UCSD-AML1 (cell line): Measurements from ENCODE around the gene STAT6.

Experiments used
- DNase-seq: peaks from one replicate; lab custom pipeline; 2025; ENCODE audit not compliant: unreplicated experiment; lab: John Stamatoyannopoulos, UW

Gene STAT6, protein sequence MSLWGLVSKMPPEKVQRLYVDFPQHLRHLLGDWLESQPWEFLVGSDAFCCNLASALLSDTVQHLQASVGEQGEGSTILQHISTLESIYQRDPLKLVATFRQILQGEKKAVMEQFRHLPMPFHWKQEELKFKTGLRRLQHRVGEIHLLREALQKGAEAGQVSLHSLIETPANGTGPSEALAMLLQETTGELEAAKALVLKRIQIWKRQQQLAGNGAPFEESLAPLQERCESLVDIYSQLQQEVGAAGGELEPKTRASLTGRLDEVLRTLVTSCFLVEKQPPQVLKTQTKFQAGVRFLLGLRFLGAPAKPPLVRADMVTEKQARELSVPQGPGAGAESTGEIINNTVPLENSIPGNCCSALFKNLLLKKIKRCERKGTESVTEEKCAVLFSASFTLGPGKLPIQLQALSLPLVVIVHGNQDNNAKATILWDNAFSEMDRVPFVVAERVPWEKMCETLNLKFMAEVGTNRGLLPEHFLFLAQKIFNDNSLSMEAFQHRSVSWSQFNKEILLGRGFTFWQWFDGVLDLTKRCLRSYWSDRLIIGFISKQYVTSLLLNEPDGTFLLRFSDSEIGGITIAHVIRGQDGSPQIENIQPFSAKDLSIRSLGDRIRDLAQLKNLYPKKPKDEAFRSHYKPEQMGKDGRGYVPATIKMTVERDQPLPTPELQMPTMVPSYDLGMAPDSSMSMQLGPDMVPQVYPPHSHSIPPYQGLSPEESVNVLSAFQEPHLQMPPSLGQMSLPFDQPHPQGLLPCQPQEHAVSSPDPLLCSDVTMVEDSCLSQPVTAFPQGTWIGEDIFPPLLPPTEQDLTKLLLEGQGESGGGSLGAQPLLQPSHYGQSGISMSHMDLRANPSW

DNA sequence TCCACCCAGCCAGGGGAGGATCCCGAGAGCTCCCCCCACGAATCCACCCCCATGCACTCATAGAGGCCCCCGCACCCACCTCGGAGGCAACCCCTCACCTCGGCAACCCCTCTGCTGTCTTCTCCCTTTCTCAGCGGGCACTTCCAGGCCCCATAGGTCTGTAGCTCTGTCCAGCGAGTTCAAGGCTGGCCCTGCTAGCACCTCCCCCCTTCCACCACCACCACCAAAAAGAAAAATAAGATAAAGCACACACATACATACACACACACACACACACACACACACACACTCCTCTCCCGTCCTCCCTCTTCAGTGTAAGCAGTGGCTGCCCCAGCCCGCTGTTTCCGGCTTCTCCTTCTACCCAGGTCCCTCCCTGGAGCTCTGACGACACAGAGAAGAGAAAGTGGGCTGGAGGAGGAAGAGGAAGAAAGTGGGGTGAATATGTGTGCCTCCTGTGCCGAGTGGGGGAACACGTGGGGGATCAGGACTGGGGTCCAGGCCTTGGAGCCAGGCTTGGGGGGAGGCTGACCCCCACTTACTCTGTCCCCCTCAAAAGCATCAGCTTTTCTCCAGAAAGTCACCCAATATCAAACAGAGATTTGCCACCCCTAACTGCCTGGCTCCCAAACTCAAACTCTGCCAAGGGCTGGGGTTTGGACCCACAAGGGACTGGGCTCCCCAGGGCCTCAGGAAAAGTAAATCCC, at the start of gene STAT6:
Gene STAT6 (minus strand): TSS at position 332 of the 704 bp plus-strand sequence. CDS start 3,084 bp downstream, outside the sequence.
- peak; percentile 81 for DNase-seq

DNA sequence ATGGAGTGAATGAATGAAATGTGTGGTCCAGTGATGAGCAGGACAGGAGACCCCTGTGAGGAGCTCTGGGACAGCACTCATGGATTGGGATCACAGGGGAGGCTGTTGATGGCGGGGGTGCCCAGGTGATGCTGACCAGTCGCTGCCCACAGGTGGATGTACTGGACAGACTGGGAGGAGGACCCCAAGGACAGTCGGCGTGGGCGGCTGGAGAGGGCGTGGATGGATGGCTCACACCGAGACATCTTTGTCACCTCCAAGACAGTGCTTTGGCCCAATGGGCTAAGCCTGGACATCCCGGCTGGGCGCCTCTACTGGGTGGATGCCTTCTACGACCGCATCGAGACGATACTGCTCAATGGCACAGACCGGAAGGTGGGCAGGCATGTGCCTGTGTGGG, 49.6 kb upstream of the STAT6 start:
- no peak for DNase-seq

DNA sequence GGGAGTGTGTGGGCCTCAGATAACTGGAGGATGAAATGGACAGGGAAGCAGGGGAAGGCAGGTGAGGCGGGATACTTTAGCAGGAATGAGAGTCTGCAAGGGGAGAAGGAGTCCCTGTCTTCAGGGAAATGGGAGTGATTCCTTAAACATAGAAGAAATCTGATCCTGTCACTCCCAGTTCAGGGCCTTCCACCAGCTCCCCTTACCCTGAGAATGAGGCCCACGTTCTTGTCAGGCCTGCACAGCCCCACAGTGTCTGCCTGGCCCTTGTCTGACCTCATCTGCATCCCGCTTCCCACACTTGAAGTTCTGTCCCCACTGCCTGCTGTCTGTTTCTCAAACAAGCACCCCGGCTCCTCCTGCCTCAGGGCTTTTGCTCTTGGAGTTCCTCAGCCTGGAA, 48.9 kb upstream of the STAT6 start:
- DNase-seq = no peak

DNA sequence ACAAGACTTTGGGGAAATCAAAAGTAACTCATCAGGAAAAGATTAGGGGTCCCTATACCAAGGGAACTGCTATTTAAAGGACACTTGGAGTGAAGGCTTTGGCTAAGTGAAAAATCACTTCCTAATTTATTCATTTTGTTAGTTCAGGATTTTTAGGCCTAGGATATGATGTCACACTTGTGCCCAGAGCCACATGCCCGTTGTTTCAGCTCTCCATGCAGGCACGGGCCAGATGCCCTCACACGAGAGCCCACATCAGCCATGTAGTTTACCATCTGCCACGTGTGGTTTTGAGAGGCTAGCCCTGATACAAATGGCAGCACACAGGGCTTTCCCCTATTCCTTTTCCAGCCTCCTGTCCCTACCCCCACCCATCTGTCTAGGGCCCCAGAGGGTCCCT, 48.1 kb upstream of the STAT6 start:
- no peak for DNase-seq

DNA sequence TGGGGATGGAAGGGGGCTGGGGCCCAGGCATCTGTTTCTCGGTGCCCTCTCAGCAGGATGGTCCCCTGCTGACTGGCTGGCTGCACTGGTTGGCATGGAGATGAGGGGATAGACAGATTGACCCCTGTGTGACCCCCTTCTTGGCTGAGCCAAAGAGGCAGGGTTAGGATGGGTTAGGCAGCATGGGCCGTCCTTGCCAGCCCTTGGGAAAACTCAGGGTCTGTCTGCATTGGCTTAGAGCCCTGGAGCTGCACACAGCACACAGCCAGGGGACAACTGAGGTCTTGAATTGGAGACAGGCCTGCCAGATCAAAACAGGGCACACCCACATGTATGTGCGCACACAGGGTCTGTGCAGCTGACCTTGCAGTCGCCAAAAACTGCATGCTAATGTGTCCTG, 47.5 kb upstream of the STAT6 start:
- DNase-seq = no peak

DNA sequence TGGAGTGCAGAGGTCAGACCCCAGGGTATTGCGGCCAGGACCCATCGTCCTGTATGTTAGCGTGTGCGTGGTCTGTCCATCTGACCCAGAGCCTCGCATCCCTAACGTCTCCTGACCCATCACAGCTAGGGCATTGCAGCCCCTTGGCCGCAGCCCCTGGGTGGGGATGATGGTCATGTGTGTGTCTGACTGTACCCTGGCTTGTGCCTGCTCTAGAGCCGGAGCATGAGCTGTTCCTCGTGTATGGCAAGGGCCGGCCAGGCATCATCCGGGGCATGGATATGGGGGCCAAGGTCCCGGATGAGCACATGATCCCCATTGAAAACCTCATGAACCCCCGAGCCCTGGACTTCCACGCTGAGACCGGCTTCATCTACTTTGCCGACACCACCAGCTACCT, 47.0 kb upstream of the STAT6 start:
- no peak for DNase-seq

DNA sequence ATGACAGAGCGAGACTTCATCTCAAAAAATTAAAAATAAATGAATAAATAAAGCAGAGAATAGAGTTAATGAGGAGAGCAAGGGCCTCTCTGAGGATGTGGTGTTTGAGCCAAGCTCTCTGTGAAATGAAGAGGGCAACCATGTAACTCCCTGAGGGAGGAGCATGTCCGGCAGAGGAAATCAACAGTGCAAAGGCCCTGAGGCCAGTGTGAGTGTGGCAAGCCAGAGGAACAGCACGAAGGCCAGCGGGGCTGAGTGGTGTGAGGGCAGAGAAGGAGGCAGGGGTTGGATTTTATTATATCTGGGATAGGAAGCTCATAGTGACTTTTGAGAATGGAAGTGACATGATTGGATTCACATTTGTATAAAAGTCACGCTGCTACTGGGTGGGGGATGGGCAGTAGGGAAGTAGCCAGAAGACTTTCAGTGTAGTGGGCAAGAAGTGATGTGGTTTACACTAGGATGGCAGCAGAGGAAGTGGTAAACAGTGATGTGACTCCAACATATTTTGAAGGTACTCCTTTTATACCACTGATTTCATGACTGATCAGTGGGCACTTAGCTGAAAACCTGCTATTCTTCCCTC, 46.5 kb upstream of the STAT6 start:
- peak; percentile 25 for DNase-seq

DNA sequence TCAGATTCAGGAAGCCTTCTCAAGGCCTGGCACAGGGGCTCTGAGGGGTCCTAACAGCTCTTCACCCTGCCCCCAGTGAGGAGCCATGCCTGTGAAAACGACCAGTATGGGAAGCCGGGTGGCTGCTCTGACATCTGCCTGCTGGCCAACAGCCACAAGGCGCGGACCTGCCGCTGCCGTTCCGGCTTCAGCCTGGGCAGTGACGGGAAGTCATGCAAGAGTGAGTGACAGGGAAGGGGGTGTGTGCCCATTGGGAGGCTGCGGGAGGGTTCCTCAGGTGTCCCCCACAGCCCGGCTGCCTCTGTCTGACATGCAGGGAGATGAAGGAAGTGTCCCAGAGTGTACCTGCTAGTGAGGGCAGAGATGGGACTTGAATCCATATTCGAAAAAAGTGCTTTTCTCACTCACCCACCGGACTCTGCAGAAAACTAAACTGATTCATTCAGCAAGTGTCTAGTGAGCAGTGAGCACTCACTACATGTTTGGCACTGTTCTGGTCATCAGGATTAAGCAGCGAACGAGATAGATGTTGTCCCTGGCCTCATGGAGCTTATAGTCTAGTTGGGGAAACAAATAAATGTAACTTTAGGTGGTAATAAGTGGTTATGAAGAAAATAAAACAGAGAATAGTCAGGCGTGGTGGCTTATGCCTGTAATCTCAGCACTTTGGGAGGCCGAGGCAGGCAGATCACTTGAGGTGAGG, 45.7 kb upstream of the STAT6 start:
- DNase-seq = peak; percentile 53

DNA sequence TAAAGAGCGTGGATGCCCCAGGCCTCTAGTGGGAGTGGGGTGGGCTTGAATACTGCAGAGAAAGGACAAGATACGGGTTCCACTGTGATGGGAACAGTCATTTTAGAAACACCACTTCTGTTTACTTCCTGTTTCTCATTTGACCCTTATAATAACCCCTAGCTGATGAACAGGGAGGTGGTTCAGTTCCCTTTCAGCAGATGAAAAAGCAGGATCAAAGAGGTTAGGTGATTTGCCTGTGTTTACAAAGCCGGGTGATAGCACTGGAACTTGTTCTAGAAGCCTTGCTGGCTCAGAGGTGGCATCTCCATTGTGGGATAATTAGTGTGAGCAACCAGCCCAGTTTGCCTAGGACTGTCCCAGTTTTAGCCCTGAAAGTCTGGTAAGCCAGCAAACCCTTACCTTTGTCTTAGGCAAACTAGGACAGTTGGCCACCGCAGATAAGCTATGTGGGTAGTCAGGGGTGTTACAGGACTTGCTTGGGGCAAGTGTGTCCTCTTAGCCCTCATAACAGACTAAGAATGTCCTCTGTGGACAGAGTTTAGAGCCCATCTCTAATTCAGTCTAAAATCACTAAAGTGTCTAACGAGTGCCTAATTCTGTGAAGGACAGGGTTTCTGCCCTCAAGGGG, 43.8 kb upstream of the STAT6 start:
- no peak for DNase-seq

DNA sequence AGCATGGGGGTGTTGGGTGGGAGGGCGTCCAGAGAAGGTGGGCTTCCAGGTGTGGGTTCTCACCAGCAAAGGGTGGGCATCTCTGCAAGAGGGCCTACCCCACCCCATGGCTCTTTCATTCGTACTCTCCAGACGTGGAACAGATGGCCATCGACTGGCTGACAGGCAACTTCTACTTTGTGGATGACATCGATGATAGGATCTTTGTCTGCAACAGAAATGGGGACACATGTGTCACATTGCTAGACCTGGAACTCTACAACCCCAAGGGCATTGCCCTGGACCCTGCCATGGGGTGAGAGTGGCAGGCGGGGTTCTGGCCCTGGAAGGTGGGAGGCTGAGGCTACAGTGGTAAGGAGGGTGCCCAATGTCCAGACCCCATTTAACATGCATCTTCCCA, 42.9 kb upstream of the STAT6 start:
- no peak for DNase-seq

DNA sequence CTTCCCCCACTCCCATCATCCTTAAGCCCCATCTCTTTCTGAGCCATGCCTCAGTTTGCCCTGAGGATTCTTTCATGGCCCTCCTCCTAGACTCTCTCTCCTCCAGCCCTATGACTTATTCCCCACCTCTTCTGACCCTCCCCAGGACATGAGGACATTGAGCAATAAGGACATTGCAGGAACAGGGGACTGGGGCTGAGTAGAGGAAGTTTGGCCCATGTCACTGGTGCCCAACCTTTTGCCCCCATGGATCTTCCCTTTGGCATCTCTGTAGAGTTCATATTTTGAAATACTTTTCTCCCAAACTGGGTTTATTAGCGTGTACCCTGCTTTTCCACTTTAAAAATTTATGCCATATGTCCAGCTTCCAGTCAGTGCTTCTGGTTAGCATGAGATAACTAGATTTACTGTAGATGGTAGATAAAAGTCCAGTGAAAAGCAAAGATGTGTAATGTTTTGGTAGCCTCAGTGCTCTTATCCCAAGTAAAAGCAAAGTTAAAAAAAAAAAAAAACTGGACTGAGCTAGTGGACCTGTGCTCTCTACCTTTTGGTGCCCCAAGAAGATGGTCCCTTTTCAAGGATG, 42.3 kb upstream of the STAT6 start:
- DNase-seq = no peak

DNA sequence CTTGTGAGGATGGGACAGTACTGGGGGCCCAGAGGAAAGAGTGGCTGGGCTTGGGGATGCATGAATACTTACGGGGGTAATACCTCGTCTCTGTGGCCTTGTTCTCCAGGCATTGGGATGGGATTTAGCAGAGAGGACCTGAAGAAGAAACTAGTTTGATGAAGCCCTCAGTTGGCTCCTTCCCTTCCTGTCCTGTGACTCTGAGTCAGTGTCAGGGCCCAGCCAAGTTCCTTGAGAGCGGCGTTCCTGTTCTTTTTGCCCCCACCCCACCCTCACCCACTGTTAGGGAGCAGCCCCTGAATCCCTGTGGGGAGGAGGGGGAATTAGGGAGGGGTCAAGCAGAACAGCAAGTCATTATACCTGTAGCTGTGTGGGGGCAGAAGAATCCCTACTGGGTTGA, 41.5 kb upstream of the STAT6 start:
- DNase-seq = no peak

DNA sequence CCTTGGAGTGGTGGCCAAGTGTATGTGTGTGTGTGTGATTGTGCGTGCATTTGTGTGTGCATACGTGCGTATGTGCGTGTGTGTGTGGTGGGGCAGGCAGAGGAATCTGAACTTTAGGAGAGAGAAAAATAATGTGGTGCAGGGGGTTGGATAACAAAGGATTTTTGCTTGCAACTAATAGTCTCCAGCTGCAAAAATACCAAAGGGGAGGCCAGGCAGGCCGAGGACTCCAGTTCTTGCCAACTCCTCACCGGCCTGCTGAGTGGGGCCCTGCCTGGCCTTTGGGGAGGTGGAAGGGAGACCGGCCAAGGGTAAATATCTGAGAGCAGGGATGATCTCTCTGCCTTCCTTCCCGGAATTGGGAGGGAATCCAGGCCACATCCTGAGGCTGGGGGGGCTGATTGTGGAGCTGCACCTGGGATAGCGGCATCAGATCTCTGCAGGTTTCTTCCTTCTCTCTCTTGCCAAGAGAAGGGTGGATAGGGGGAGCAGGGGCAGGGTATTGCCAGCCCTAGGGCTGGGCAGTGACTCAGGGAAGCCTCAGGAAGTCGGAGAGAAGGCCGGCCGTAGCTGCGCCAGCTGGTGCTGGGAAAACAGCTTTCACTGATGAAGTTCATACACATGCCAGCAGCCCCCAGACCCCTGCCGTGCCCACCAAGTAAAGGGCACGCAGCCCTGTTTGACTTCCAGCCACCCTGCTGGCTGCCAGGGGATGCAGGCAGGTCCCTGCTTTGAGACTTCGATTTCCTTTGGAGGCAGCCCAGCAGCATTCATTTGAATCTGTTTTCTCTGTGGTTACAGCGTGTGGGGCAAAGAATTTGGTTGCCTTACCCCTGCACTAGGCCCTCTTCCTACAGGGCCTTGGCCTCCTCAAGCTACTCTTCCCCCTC, 40.8 kb upstream of the STAT6 start:
- no peak for DNase-seq

DNA sequence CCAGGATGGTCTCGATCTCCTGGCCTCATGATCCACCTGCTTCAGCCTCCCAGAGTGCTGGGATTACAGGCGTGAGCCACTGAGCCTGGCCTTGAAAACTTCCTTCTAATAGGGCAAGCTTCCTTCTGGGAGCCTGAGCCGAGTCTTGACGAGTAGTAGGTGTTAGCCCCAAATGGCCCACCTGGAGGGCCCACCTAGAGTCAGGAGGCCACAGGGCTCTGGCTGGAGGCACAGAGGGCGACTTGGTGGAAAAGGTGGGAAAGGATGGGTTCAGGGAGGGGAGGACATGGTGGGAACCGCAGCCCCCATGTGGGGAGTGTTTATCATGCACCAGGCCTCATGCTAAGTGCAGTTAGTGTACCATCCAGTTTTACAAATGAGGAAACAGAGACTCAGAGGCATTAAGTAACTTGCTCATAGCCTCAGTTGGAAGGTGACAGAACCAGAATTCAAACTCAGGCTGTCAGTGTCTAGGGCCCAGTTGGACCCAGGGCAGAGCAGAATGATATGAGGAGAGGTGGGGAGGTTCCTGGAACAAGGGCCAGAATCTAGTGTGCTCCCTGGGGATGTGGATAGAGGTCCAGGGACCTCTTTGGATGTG, 39.3 kb upstream of the STAT6 start:
- DNase-seq = no peak

DNA sequence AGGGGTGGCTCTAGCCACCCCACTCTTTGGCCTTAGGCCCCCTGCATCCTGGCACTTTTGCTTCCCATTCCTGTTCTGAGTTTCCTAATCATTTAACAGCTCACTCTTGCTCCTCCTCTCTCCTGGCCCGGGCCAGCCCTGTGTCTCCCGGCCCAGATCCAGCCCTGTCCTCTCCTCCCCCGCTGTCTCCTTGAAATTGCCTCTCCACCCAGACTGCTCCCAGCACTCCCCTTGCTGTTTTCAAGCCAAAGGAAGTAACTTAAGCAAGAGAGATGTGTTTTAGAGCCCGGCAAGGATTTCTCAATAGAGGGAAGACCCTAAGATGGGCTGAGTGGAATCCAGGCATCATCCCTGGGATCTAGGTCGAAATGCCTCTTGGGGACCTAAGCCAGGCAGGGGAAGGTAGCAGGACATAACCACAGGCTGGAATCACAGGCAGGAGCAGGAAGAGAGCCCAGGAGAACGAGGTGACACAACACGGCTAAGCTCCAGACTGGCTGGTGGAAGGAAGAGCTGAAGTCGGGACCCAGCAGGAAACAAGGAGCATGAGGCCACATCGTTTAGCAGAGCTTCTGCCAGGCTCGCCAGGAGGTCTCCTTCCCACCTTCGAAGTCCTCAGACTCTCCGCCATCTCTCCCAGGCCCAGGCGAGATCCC, 38.2 kb upstream of the STAT6 start:
- DNase-seq = no peak

DNA sequence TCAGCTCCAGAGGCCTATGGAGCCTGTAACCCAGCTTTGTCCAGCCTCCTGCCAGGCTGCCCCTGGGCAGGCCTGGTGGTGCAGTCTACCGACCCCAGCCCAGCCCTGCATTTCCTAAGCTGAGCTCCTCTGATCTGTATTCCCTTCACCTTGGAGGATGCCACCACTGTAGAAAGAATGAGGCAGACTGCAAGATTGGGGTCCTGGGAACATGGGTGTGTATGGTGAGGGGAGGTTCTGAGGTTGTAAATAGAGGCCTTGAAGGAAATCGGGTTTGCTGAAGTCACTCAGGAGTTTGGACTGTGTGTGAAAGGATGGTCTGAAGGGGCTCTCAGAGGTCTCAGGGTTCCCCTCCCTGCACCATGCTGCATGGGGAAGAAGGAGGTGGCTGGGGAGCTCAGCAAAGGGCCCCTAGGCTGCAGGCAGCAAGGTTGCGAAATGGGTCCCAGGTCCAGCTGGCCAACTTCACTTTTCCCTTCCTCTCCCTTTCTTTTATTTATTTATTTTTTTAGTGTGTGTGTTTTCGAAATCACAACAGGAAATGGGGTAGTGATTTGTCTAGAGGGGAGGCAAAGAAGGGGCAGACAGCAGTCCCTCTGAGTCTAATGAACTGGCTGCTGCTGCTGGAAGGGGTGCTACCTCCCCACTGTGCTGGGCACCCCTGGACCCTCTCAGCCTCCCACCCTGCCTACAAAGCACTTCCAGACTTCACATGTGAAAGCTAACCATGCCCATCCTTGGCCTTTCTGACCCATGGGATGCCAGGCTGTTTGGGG, 37.5 kb upstream of the STAT6 start:
- DNase-seq = no peak
